Measurements from ENCODE around the gene PDPR. TPM values are rescaled to one million over a fixed set of nuclear protein-coding genes. Genes with fewer than 3 reads are reported as not detected.
A peak's percentile ranks its signal among the peaks of the same experiment; 100 is the strongest.
"Not testable (repeated sequence)": the region's sequence is repeated elsewhere in the genome, so short reads cannot be mapped to it uniquely, and the experiment has no call there.

PDPR gene
- total RNA-seq, 1 experiment from 2014 or later: 9.4 TPM

DNA sequence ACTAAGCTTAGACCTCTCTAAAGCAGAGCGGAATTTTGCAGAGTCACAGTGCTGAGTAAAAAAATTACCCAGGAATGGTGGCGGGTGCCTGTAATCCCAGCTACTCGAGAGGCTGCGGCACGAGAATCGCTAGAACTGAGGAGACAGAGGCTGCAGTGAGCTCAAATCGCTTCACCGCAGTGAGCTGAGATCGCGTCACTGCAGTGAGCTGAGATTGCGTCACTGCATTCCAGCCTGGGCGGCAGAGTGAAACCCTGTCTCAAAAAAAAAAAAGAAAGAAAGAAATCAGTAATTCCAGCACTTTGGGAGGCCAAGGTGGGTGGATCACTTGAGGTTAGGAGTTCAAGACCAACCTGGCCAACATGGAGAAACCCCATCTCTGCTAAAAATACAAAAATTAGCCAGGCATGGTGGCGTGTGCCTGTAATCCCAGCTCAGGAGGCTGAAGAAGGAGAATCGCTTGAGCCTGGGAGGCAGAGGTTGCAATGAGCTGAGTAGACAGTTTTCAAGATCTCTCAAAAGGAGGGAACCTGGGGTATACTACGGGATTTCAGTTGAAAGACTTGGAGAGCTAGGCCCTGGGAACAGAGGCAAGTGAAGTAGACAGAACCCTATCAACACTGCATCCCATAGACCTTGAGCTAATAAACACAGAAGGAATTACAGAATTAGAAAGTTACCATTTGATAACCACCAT, 4.4 kb upstream of the PDPR start:
- H3K4me3 ChIP-seq (ENCODE audit: low read length); H3K9ac ChIP-seq (ENCODE audit: low read length); ATAC-seq; intact Hi-C loops (cut with micrococcal nuclease); H3K4me2 ChIP-seq (ENCODE audit: low read length); H2AFZ ChIP-seq (ENCODE audit: low read length); H3K36me3 ChIP-seq (ENCODE audit: low read depth, low read length); H3K79me2 ChIP-seq (ENCODE audit: low read length); CTCF ChIA-PET; H3F3A ChIP-seq (ENCODE audit: low read length, unreplicated experiment); H4K20me1 ChIP-seq (ENCODE audit: low read length); H3K27me3 ChIP-seq (ENCODE audit: low read length); H3K4me1 ChIP-seq (ENCODE audit: insufficient read depth, low read length); DNase-seq; H3K9me3 ChIP-seq (ENCODE audit: low read length); H3K9me2 ChIP-seq (replicated peaks; ENCODE audit: low read length); BruUV-seq (replicated peaks); H3K27ac ChIP-seq (ENCODE audit: low read length); POLR2A ChIA-PET (ENCODE audit: unreplicated experiment): not testable (repeated sequence)

DNA sequence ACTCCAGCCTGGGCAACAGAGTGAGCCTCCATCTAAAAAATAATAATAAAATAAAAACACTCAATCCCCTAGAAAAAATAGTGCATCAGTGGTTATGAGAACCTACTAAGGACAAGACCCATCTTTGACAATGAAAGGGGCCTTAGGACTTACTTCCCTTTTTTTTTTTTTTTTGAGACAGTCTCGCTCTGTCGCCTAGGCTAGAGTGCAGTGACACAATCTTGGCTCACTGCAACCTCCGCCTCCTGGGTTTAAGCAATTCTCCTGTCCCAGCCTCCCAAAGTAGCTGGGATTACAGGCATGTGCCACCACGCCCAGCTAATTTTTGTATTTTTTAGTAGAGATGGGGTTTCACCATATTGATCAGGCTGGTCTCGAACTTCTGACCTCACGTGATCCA, 2.0 kb upstream of the PDPR start:
- H3K27me3 ChIP-seq (ENCODE audit: low read length); H3K79me2 ChIP-seq (ENCODE audit: low read length); intact Hi-C loops (cut with micrococcal nuclease); ATAC-seq; BruUV-seq (replicated peaks); H3K9ac ChIP-seq (ENCODE audit: low read length); H3K4me3 ChIP-seq (ENCODE audit: low read length); H3K36me3 ChIP-seq (ENCODE audit: low read depth, low read length); CTCF ChIA-PET; DNase-seq; POLR2A ChIA-PET (ENCODE audit: unreplicated experiment); H3K4me1 ChIP-seq (ENCODE audit: insufficient read depth, low read length); H3K9me3 ChIP-seq (ENCODE audit: low read length); H3K4me2 ChIP-seq (ENCODE audit: low read length); H4K20me1 ChIP-seq (ENCODE audit: low read length); H2AFZ ChIP-seq (ENCODE audit: low read length); H3K9me2 ChIP-seq (replicated peaks; ENCODE audit: low read length); H3K27ac ChIP-seq (ENCODE audit: low read length); H3F3A ChIP-seq (ENCODE audit: low read length, unreplicated experiment): not testable (repeated sequence)

DNA sequence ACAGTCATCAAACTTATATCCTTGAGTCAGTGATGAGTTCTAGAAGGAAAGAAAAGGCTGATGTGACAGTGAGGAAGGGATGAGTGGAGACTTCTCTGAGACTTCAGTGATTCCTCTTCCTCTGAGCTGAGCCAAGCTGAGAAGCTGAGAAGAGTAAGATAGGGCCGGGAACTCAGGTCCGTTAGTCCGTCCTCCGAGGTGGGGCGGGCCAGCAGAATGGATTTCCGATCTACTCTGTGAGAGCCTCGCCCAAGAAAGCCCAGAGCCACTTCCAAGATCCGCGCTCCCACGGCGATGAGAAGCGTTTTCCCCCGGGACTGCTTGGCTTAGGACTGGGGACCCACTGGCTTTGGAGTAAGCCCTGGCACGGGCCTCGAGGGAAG, 542 bp upstream of the PDPR start:
- H3K27ac ChIP-seq (ENCODE audit: low read length); H3K36me3 ChIP-seq (ENCODE audit: low read depth, low read length); H3K4me1 ChIP-seq (ENCODE audit: insufficient read depth, low read length); H3F3A ChIP-seq (ENCODE audit: low read length, unreplicated experiment); DNase-seq; H3K79me2 ChIP-seq (ENCODE audit: low read length); H3K9me2 ChIP-seq (replicated peaks; ENCODE audit: low read length); H3K9ac ChIP-seq (ENCODE audit: low read length); H3K27me3 ChIP-seq (ENCODE audit: low read length); H3K4me2 ChIP-seq (ENCODE audit: low read length); H3K9me3 ChIP-seq (ENCODE audit: low read length); intact Hi-C loops (cut with micrococcal nuclease); H4K20me1 ChIP-seq (ENCODE audit: low read length); POLR2A ChIA-PET (ENCODE audit: unreplicated experiment); CTCF ChIA-PET: not testable (repeated sequence)
- Histone ChIP-seq H2AFZ (ENCODE audit: low read length) (0 out of 2 replicates have a peak overlapping the region, but pooled peaks have one; percentile 53), H3K4me3 (ENCODE audit: low read length) (peak overlapping the region; percentile 77; the same call in 1 of the 2 replicates)
- ATAC-seq: peak; percentile 49
- BruUV-seq (replicated peaks): TSS peak; percentile 90

- CTCF ChIA-PET; H3K27me3 ChIP-seq (ENCODE audit: low read length); intact Hi-C loops (cut with micrococcal nuclease); H3K4me2 ChIP-seq (ENCODE audit: low read length); H3K4me3 ChIP-seq (ENCODE audit: low read length); H4K20me1 ChIP-seq (ENCODE audit: low read length); H3K9me2 ChIP-seq (replicated peaks; ENCODE audit: low read length); H3F3A ChIP-seq (ENCODE audit: low read length, unreplicated experiment); H3K36me3 ChIP-seq (ENCODE audit: low read depth, low read length); ATAC-seq; H3K4me1 ChIP-seq (ENCODE audit: insufficient read depth, low read length); DNase-seq; POLR2A ChIA-PET (ENCODE audit: unreplicated experiment); H3K79me2 ChIP-seq (ENCODE audit: low read length); H3K9ac ChIP-seq (ENCODE audit: low read length); H3K27ac ChIP-seq (ENCODE audit: low read length); H2AFZ ChIP-seq (ENCODE audit: low read length); H3K9me3 ChIP-seq (ENCODE audit: low read length); BruUV-seq (replicated peaks): not testable (repeated sequence)
These were observed 4.2 kb downstream of the PDPR start for GRCh38 chr16:70118354-70118753.

GRCh38 chr16:70118776-70119175, 4.6 kb downstream of the PDPR start:
- CTCF ChIA-PET; H2AFZ ChIP-seq (ENCODE audit: low read length); H3K79me2 ChIP-seq (ENCODE audit: low read length); H3K27ac ChIP-seq (ENCODE audit: low read length); H3K9me3 ChIP-seq (ENCODE audit: low read length); H3K36me3 ChIP-seq (ENCODE audit: low read depth, low read length); H3K9ac ChIP-seq (ENCODE audit: low read length); ATAC-seq; BruUV-seq (replicated peaks); H3K4me3 ChIP-seq (ENCODE audit: low read length); POLR2A ChIA-PET (ENCODE audit: unreplicated experiment); H4K20me1 ChIP-seq (ENCODE audit: low read length); H3K4me1 ChIP-seq (ENCODE audit: insufficient read depth, low read length); H3K27me3 ChIP-seq (ENCODE audit: low read length); intact Hi-C loops (cut with micrococcal nuclease); H3K4me2 ChIP-seq (ENCODE audit: low read length); H3F3A ChIP-seq (ENCODE audit: low read length, unreplicated experiment); H3K9me2 ChIP-seq (replicated peaks; ENCODE audit: low read length); DNase-seq: not testable (repeated sequence)

GRCh38 chr16:70120398-70120797, 6.3 kb downstream of the PDPR start:
- intact Hi-C loops (cut with micrococcal nuclease); POLR2A ChIA-PET (ENCODE audit: unreplicated experiment); BruUV-seq (replicated peaks): not testable (repeated sequence)

DNA sequence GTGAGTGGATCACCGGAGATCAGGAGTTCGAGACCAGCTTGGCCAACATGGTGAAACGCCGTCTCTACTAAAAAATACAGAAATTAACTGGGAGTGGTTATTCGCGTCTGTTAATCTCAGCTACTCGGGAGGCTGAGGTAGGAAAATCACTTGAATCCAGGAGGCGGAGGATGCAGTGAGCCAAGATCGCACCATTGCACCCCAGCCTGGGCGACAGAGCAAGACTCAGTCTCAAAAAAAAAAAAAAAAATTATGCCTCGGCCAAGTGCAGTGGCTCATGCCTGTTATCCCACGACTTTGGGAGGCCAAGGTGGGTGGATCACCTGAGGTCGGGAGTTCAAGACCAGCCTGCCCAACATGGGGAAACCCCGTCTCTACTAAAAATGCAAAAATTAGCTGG, 9.7 kb downstream of the PDPR start:
- H3K9ac ChIP-seq (ENCODE audit: low read length); CTCF ChIA-PET; H3K36me3 ChIP-seq (ENCODE audit: low read depth, low read length); BruUV-seq (replicated peaks); intact Hi-C loops (cut with micrococcal nuclease); H3F3A ChIP-seq (ENCODE audit: low read length, unreplicated experiment); H2AFZ ChIP-seq (ENCODE audit: low read length); H3K9me3 ChIP-seq (ENCODE audit: low read length); H3K27me3 ChIP-seq (ENCODE audit: low read length); POLR2A ChIA-PET (ENCODE audit: unreplicated experiment); H3K79me2 ChIP-seq (ENCODE audit: low read length); H4K20me1 ChIP-seq (ENCODE audit: low read length); H3K27ac ChIP-seq (ENCODE audit: low read length); H3K4me3 ChIP-seq (ENCODE audit: low read length); H3K4me1 ChIP-seq (ENCODE audit: insufficient read depth, low read length); H3K9me2 ChIP-seq (replicated peaks; ENCODE audit: low read length); H3K4me2 ChIP-seq (ENCODE audit: low read length); ATAC-seq; DNase-seq: not testable (repeated sequence)

More at GRCh38 chr16:70120398-70120797, 6.3 kb downstream of the PDPR start:
- H4K20me1 ChIP-seq (ENCODE audit: low read length); CTCF ChIA-PET; H3K27me3 ChIP-seq (ENCODE audit: low read length); H3K36me3 ChIP-seq (ENCODE audit: low read depth, low read length); H3K4me3 ChIP-seq (ENCODE audit: low read length); H3K9me2 ChIP-seq (replicated peaks; ENCODE audit: low read length); H3K4me1 ChIP-seq (ENCODE audit: insufficient read depth, low read length); H3K27ac ChIP-seq (ENCODE audit: low read length); H3K79me2 ChIP-seq (ENCODE audit: low read length); H3F3A ChIP-seq (ENCODE audit: low read length, unreplicated experiment); H3K9ac ChIP-seq (ENCODE audit: low read length); H3K4me2 ChIP-seq (ENCODE audit: low read length); H3K9me3 ChIP-seq (ENCODE audit: low read length); H2AFZ ChIP-seq (ENCODE audit: low read length); DNase-seq; ATAC-seq: not testable (repeated sequence)

Measured in PC-3 (cell line).